Measurements from ENCODE around the gene WFIKKN1.

DNA sequence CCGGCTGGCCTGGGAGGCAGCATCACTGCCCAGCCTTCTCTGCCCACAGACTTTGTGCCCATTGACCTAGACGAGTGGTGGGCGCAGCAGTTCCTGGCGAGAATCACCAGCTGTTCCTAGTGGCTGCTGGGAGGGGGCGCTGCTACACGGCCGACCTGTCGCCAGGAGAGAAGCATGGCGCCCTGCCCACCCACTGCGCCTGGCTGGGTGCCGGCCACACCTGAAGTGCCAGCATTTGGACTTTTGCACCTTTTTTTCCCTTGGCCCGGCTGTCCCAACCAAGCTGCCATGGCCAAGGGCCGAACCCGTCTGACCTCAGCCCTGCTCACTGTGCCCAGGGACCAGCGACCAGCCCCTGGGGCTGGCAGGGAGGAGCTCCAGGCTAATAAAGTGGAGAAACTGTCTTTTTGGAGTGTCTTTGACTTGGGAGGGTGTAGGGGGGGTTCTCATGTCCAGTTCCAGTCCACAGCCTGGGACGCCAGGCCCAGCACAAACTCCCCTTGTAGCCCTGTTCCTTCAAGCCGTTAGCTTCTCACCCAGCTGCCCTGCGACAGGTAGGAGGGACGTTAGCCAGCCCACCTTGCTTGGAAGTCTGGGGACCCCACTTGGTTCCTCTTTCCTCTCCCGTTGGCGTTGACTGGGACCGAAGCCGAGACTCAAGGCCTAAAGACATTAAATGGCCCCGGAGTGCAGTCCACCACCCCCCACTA is 17.4 kb downstream of the WFIKKN1 start:
- TF ChIP-seq, protein P1, sequence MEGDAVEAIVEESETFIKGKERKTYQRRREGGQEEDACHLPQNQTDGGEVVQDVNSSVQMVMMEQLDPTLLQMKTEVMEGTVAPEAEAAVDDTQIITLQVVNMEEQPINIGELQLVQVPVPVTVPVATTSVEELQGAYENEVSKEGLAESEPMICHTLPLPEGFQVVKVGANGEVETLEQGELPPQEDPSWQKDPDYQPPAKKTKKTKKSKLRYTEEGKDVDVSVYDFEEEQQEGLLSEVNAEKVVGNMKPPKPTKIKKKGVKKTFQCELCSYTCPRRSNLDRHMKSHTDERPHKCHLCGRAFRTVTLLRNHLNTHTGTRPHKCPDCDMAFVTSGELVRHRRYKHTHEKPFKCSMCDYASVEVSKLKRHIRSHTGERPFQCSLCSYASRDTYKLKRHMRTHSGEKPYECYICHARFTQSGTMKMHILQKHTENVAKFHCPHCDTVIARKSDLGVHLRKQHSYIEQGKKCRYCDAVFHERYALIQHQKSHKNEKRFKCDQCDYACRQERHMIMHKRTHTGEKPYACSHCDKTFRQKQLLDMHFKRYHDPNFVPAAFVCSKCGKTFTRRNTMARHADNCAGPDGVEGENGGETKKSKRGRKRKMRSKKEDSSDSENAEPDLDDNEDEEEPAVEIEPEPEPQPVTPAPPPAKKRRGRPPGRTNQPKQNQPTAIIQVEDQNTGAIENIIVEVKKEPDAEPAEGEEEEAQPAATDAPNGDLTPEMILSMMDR (IDR thresholded peaks at IDR 0.05) = peak in 4 of 6 experiments; percentile 10 to 44 (median 24)
- no peak for TF ChIP-seq POLR2A (IDR thresholded peaks at IDR 0.05)
